ENCODE data around the gene DOP1B.

Gene DOP1B

GRCh38 chr21:36162631-36163030 is 6.0 kb downstream of the DOP1B start:
- Histone ChIP-seq H3K9ac (ENCODE audit: low read depth, low read length, poor library complexity, severe bottlenecking) (no peak overlapping the region), H3K27me3 (ENCODE audit: insufficient read depth, low read length, poor library complexity, severe bottlenecking) (no peaks in the 10 kb centered on the region), H2AFZ (ENCODE audit: low read length) (no peak overlapping the region), H3K4me3 (ENCODE audit: low read length, poor library complexity, severe bottlenecking) (no peak overlapping the region), H3K79me2 (ENCODE audit: insufficient read depth, low read length) (peaks cover 10% of the 10 kb centered on the region; the same call in 1 of the 2 replicates), H3K9me3 (ENCODE audit: insufficient read depth, low read depth, low read length) (no peaks in the 10 kb centered on the region), H3K4me2 (ENCODE audit: low read depth, low read length, poor library complexity, severe bottlenecking) (no peak overlapping the region), H3K9me2 (replicated peaks; ENCODE audit: low read depth, low read length) (no peaks in the 10 kb centered on the region), H4K20me1 (ENCODE audit: insufficient read depth, low read length, poor library complexity, severe bottlenecking) (no peaks in the 10 kb centered on the region), H3F3A (ENCODE audit: low read depth) (0 out of 2 replicates have a peak, but pooled peaks cover 3% of the 10 kb centered on the region), H3K4me1 (ENCODE audit: insufficient read depth, low read length, poor library complexity, severe bottlenecking) (peaks cover 13% of the 10 kb centered on the region), H3K36me3 (ENCODE audit: insufficient read depth, low read length) (no peaks in the 10 kb centered on the region)
- no peak for TF ChIP-seq EZH2phosphoT487 (IDR thresholded peaks at IDR 0.05; ENCODE audit: borderline replicate concordance)

- Histone ChIP-seq H3K36me3 (ENCODE audit: insufficient read depth, low read length) (peaks cover 1% of the 10 kb centered on the region; the same call in 1 of the 2 replicates), H3K9ac (ENCODE audit: low read depth, low read length, poor library complexity, severe bottlenecking) (no peak overlapping the region), H3K4me3 (ENCODE audit: low read length, poor library complexity, severe bottlenecking) (no peak overlapping the region), H3K9me3 (ENCODE audit: insufficient read depth, low read depth, low read length) (no peaks in the 10 kb centered on the region), H2AFZ (ENCODE audit: low read length) (no peak overlapping the region), H4K20me1 (ENCODE audit: insufficient read depth, low read length, poor library complexity, severe bottlenecking) (no peaks in the 10 kb centered on the region), H3F3A (ENCODE audit: low read depth) (0 out of 2 replicates have a peak, but pooled peaks cover 3% of the 10 kb centered on the region), H3K9me2 (replicated peaks; ENCODE audit: low read depth, low read length) (no peaks in the 10 kb centered on the region), H3K27me3 (ENCODE audit: insufficient read depth, low read length, poor library complexity, severe bottlenecking) (no peaks in the 10 kb centered on the region), H3K4me1 (ENCODE audit: insufficient read depth, low read length, poor library complexity, severe bottlenecking) (peaks cover 13% of the 10 kb centered on the region), H3K4me2 (ENCODE audit: low read depth, low read length, poor library complexity, severe bottlenecking) (peak overlapping the region; percentile 4), H3K79me2 (ENCODE audit: insufficient read depth, low read length) (peaks cover 4% of the 10 kb centered on the region; the same call in 1 of the 2 replicates)
- TF ChIP-seq CTCF (conservative IDR thresholded peaks at IDR 0.05; ENCODE audit: low read length), result no peak
- no peak for TF ChIP-seq EZH2phosphoT487 (IDR thresholded peaks at IDR 0.05; ENCODE audit: borderline replicate concordance)
Observed at GRCh38 chr21:36163750-36164741, 7.4 kb downstream of the DOP1B start.

- peaks cover 4% of the 10 kb centered on the region; the same call in 1 of the 2 replicates for H3K79me2 ChIP-seq (ENCODE audit: insufficient read depth, low read length)
Observed at GRCh38 chr21:36165356-36165755, 8.7 kb downstream of the DOP1B start.

More at GRCh38 chr21:36165356-36165755, 8.7 kb downstream of the DOP1B start:
- Histone ChIP-seq H3K9ac (ENCODE audit: low read depth, low read length, poor library complexity, severe bottlenecking) (no peak overlapping the region), H4K20me1 (ENCODE audit: insufficient read depth, low read length, poor library complexity, severe bottlenecking) (no peaks in the 10 kb centered on the region), H3K27me3 (ENCODE audit: insufficient read depth, low read length, poor library complexity, severe bottlenecking) (no peaks in the 10 kb centered on the region), H3F3A (ENCODE audit: low read depth) (0 out of 2 replicates have a peak, but pooled peaks cover 3% of the 10 kb centered on the region), H3K9me2 (replicated peaks; ENCODE audit: low read depth, low read length) (no peaks in the 10 kb centered on the region), H3K4me1 (ENCODE audit: insufficient read depth, low read length, poor library complexity, severe bottlenecking) (peaks cover 13% of the 10 kb centered on the region), H3K4me2 (ENCODE audit: low read depth, low read length, poor library complexity, severe bottlenecking) (no peak overlapping the region), H2AFZ (ENCODE audit: low read length) (no peak overlapping the region), H3K9me3 (ENCODE audit: insufficient read depth, low read depth, low read length) (no peaks in the 10 kb centered on the region), H3K4me3 (ENCODE audit: low read length, poor library complexity, severe bottlenecking) (no peak overlapping the region), H3K36me3 (ENCODE audit: insufficient read depth, low read length) (peaks cover 6% of the 10 kb centered on the region; the same call in 1 of the 2 replicates)
- TF ChIP-seq EZH2phosphoT487 (IDR thresholded peaks at IDR 0.05; ENCODE audit: borderline replicate concordance) (no peak), CTCF (conservative IDR thresholded peaks at IDR 0.05; ENCODE audit: low read length) (no peak)

All from Loucy (cell line).